HG03439 (cell line): Measurements from ENCODE around the gene EPOP.
A peak's percentile ranks its signal among the peaks of the same experiment; 100 is the strongest.

ENCODE experiments used
- ATAC-seq: cut with Tn5 transposase; IDR thresholded peaks from one replicate; pipeline ENCODE4 v1.9.1; 2021; ENCODE audit warnings: mild to moderate bottlenecking, moderate library complexity; ENCODE audit not compliant: unreplicated experiment

Gene EPOP

DNA sequence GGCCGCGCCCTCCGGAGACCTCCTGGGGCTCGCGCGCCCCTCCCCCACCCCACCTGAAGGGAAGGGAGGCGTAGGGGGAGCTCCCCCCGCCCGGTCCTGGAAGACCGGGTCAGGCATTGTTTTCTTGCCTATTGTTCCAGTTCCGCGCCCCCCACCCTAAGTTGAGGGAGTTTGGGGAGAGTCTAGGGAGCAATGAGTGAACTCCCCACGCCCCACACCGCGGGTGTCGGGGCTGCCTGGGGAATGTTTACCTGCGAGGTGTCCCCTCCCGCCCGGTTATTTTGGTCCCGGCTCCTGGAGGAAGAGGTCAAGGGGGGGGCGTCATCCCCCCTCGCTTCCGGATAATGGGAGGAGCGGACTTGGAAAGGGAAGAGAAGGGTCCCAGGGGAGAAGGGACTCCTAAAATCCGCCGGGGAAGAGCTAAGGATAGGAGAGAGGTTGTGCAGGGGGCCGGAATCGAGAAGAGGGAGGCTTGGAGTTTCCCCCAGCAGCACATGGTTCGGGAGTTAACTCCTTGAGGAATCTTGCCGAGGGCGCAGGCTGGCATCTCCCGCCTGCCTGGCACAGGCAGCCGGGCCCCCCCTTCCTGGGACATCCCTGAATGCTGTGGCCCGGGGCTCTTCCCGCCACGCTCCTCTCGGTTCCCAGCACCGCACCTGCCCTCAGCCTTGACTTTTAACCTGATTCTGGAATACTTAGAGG lies 31.2 kb upstream of the EPOP start:
- no peak for ATAC-seq

- ATAC-seq, result no peak
These were observed 30.7 kb upstream of the EPOP start for GRCh38 chr17:38705523-38705802.

DNA sequence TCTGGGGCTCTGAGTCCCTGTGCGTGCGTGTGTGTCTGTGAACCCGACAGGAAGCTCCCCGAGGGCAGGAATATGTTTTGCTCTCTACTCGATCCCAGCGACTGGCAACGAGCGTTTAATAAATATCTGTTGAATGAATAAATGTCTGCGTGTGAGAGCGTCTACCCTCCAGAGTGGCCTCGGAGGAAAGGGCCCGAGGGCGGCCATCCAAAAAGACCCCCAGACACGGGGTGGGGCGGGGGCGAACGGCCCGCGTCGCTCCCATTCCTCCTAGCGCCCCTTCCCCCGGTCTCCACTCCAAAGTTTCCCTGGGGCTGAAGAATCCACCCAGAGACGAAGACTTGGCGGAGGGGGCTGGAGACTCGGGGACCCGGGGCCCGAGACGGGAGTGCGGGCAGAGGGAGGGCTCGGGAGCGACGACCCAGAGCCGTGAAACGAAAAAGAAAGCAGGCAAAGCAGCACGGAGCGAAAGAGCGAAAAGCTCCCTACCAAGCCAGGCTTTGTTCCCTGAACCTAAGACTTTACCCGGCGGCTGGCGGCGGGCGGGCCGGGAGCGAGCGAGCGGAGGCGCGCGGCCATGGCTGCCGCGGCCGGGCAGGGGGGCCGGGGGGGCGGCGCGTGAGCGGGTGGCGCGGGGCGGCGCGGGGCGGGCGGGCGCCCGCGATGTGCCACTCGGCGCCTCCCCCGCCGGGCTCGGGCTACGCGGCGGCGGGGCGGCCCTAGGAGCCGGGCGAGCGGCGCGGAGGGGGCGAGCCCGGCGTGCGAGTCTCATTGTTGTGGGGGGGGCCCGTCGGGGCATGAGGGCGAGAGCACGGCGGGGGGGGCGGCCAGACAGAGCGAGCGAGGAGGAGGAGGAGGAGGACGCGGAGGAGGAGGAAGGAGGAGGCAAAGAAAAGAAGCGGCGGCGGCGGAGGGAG lies 30.1 kb upstream of the EPOP start, which contains the start of gene MLLT6:
TSS of gene MLLT6 (plus strand) at position 668 of the 917 bp plus-strand sequence. CDS start 360 bp downstream, outside the sequence.
- ATAC-seq, result no peak

DNA sequence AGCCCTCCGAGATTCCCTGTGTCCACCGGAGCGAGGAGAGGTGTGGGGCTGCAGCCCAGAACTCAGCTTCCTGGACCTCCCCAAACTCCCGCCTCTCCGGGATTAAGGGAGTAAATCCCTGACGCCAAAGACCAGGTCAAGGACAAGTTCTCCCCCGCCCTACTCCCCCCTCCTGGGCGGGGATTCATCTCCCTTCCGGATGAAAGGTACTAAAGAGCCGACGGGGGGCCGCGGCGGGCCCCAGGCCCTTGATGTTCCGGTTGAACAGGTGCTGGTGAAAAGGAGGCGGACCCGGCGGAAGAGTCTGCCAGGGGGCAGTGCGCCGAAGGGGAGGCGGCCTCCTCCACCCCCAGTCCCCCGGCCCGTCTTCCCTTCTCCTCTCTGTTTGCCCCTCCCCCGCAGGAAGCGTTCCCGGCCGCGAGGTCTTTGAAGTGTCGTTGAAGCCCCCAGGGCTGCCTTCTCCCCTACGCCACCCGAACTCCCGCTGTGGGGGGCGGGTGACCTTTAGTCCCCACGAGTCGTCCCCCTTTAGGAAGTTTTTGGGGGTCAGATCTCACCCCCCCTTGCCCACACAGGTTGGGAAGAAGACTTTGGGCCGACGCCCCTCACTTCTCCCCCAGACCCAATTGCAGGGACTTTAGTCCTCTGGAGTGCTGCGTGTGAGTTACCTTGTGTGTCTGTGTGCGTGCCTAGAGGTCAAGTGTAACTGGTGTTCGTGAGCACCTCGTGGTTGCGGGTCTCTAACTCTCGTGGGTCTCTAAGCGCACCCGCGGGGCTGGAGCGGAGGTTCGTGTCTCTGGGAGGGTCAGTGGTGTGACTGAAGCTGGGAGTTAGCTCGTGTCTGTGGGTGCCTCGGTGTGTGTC lies 29.2 kb upstream of the EPOP start:
- ATAC-seq, result no peak

DNA sequence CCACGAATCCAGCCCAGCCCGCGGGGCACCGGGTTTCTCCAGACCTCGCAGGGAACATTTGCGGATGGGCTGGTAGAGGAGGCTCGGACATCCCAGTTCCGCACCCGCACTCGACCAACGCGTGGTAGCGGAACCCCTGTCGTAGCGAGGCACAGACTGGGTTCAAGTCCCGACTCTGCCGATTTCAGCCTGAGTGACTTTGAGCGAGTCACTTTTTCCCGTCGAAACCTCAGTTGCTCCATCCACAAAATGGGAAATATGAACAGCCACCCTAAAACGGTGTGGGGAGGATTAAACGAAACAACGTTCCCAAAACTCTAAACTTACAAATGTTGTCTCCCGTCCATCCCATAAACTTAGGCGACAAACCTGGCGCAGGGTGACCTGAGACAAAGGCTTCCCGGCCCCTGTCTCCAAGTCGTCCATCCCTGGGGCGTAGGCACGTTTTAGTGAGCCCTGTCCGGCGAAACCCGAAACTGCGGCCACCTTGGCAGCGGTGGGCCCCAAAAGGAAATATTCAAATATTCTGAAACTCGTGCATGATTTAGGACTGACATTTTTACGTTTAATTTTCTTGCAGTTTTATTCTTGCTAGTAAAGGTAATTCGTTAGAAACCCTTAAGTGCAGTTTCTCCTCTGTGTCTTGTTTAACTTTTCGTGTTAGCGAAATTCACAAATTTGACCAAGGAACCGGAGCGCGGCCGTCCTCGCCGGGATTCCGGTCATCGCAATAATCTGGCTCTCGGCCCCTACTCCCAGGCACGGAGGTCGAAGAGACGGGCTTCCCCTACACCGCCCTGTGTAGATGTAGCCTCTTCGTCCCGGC lies 28.4 kb upstream of the EPOP start:
- ATAC-seq, result no peak

- ATAC-seq, result peak; percentile 33
These were observed 27.6 kb upstream of the EPOP start for GRCh38 chr17:38702166-38702915.

- ATAC-seq, result peak; percentile 30
These were observed 26.9 kb upstream of the EPOP start for GRCh38 chr17:38701504-38702165.

DNA sequence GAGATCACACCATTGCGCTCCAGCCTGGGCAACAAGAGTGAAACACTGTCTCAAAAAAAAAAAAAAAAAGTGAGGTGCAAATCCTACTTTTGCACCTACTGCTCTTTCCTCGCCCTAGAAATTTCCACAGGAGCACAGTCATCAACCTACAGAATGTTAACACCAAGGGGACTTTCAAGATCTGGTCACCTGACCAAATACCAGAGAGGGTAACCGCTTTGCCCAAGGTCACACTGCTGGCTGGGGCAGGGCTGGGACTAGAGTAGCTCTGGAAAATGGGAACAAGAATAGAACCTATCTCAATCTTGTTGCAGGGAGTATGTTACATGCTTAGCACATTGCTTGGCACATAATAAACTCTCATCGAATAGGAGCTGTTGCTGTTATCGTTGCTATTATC lies 24.0 kb upstream of the EPOP start:
- ATAC-seq, result no peak

DNA sequence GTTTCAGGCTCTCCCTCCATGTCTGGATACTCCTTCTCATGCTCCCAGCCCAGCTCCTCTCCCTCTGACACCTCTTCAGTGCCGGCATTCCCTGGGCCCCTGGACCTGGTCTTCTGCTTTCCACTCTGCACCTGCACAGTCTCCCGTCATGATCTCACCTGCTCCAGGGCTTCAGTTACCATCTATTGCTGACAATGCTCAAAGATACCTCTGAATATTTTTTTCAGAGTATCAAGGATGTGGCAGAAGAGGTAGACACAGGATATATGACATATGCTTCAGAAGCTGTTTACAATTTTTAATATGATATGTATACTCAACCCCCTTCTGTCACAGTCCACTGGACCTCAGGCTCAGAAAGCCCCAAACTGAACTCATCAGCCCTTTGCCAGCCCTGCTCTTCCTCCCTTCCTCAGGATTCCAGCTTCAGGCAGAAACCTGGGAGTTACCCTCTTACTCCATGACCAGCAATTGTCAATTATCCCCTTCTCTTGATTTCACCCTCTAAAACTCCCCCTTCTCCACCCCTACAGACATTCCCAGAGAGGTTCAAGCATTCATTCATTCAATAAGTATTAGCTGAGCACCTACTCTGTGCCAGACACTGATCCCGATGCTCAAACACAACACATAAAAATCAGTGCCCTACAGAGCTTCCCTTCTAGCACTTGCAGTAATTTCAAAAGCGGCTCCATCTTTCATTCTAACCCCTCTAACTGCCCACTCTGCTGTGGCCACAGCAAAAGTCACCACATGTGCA lies 22.5 kb upstream of the EPOP start:
- ATAC-seq, result no peak

DNA sequence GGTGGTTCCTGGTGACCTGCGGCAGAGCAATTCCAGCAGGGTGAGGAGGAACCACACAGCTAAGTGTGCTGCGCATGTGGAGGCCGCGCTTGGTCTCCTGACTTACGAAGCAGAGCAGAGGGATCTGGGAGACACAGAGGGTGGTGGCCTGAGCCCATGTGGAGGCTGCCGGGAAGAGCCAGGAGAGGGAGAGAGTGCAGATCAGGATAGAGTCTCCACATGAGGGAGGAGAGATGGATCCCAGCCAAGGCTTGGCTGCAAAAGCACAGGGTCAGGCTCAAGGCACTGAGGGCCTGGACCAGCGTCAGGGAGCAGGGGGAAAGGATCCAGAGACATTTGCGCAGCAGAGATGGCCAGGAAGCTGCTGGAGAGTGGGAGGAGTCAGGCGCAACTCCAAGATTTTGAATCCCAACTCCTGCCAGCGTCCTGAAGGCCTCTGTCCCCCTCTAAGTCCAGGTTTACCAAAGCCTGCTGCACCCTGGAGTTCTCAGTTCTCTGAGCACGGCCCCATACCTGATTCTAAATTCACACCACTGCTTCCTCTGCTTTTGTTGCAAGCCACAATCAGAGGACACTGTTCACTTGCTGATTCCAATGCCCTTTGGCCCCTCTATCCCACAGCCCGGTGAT lies 19.1 kb upstream of the EPOP start:
- no peak for ATAC-seq

GRCh38 chr17:38691154-38691553 lies 16.4 kb upstream of the EPOP start:
- ATAC-seq, result no peak

GRCh38 chr17:38690386-38690785 lies 15.6 kb upstream of the EPOP start:
- no peak for ATAC-seq

GRCh38 chr17:38687286-38687685 lies 12.5 kb upstream of the EPOP start:
- no peak for ATAC-seq

DNA sequence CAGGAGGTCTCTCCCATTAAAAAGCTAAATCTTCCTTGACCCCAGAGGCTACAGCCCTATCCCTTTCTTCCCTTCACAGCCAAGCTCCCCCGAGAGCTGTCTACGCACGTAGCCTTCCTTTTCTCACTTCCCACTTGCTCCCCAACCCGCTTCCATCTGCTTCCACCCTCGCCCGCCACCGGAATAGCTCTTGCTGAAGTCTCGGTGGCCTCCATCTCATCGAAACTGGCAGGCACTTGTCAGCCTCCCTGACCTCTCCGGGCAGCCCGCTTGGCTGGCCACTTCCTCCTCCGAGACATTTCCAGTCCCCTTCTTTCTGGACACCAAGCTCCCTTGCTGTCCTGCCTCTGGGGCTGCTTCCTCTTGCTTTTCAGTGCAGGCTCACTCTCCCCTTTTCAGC lies 10.7 kb upstream of the EPOP start:
- ATAC-seq, result no peak

GRCh38 chr17:38681096-38681495 lies 6.3 kb upstream of the EPOP start:
- ATAC-seq, result no peak

- ATAC-seq, result no peak
These were observed 3.1 kb upstream of the EPOP start for GRCh38 chr17:38677819-38678218.

DNA sequence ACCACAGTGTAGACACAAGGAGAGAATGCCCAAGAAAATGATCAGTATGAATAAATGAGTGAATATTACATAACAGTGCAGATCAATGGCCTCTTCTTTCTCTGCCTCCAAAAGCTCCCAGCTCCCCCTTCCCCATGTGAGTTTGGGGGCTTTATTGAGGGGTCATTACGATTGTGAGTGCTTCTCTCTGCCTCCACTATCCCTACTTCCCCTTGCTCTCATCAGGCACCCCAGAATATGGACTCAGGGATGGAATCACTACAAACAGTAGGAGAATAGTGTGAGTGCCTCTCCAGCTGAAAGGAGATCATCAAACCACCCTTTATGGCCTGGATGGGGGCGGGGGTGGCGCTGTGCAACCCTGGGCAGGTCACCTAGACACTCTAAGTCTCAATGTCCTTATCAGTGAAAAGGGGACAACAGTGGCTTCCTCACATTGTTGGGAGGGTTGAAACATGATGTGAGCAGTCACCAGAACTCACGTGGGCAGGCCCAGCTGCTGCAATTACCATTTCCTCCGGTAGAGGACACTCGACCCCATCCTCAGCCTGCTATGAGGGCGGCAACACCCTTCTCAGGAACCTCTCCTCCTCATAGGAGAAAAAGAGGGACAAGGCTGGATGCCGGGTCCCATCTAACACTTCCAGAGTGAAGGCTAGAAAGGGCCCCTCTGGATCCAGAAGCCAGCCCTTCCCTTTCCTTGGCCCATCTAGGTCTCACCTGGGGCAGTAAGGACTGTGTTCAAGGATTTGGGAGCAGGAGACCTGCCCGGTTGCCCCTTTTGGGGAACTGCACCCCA lies 2.1 kb upstream of the EPOP start:
- no peak for ATAC-seq
